DND-41 (cell line): ENCODE data around the gene PPP3CA.

ENCODE experiments used
- ATAC-seq: fragments of 200-7000 bp; cut with Tn5 transposase; 3 replicates; pipeline ENCODE4 v1.9.1; 2021; ENCODE audit warnings: low read depth; ENCODE audit not compliant: insufficient read depth
- DNase-seq: peaks from one replicate; pipeline ENCODE4 v3.0.0-alpha.2; 2020
- H2AFZ ChIP-seq: 2 replicates; pipeline ENCODE4 v1.6.0; 2012; ENCODE audit warnings: low read depth, low read length
- H3K27ac ChIP-seq: 2 replicates; pipeline ENCODE4 v1.5.1; 2012; ENCODE audit warnings: low read length, inconsistent platforms
- H3K27me3 ChIP-seq: fragments of 200-600 bp; sonication (generic); 2 replicates; pipeline ENCODE4 v1.6.0; 2012; ENCODE audit warnings: low read length, mild to moderate bottlenecking, inconsistent platforms; ENCODE audit not compliant: insufficient read depth, poor library complexity
- H3K36me3 ChIP-seq: 2 replicates; pipeline ENCODE4 v1.5.1; 2012; ENCODE audit warnings: low read length, inconsistent platforms; ENCODE audit not compliant: insufficient read depth
- H3K4me1 ChIP-seq: 2 replicates; pipeline ENCODE4 v1.5.1; 2012; ENCODE audit warnings: mild to moderate bottlenecking, low read length; ENCODE audit not compliant: insufficient read depth
- H3K4me2 ChIP-seq: 2 replicates; pipeline ENCODE4 v1.6.0; 2012; ENCODE audit warnings: mild to moderate bottlenecking, moderate library complexity, low read length, inconsistent platforms; ENCODE audit not compliant: insufficient read depth
- H3K4me3 ChIP-seq, 2 experiments: fragments of 200-600 bp in 1 of 2; shearing (Covaris generic) in 1 of 2; 2 replicates each; pipeline ENCODE4 v1.5.1; 2012 to 2016; ENCODE audit warnings: inconsistent platforms in 2 of 2, low read length in 2 of 2, mild to moderate bottlenecking in 2 of 2, low read depth in 1 of 2, moderate library complexity in 1 of 2
- H3K79me2 ChIP-seq: 2 replicates; pipeline ENCODE4 v1.6.0; 2012; ENCODE audit warnings: low read length, inconsistent platforms; ENCODE audit not compliant: insufficient read depth
- H3K9ac ChIP-seq: 2 replicates; pipeline ENCODE4 v1.6.0; 2012; ENCODE audit warnings: low read depth, mild to moderate bottlenecking, inconsistent platforms, low read length, moderate library complexity
- H3K9me3 ChIP-seq: 2 replicates; pipeline ENCODE4 v1.5.1; 2012; ENCODE audit warnings: low read length, moderate library complexity, mild to moderate bottlenecking, inconsistent platforms; ENCODE audit not compliant: insufficient read depth, severe bottlenecking
- H4K20me1 ChIP-seq: 2 replicates; pipeline ENCODE4 v1.6.0; 2012; ENCODE audit warnings: low read length; ENCODE audit not compliant: insufficient read depth
- CTCF ChIP-seq: IDR thresholded peaks from 2 replicates; pipeline ENCODE4 v1.5.1; 2012; ENCODE audit warnings: borderline replicate concordance, low read length, moderate library complexity, mild to moderate bottlenecking; ENCODE audit not compliant: poor library complexity, severe bottlenecking; ENCODE audit errors: extremely low read depth
- EZH2 ChIP-seq: IDR thresholded peaks from 3 replicates; pipeline ENCODE4 v1.6.1; 2012; ENCODE audit warnings: borderline replicate concordance, low read depth, mild to moderate bottlenecking, moderate library complexity, low read length, inconsistent platforms; ENCODE audit not compliant: severe bottlenecking

The PPP3CA gene

GRCh38 chr4:101331017-101331416, 16.3 kb downstream of the PPP3CA start:
- Histone ChIP-seq H3K4me2 (no peak overlapping the region), H3K4me1 (peaks cover 24% of the 10 kb centered on the region), H3K9me3 (no peaks in the 10 kb centered on the region), H2AFZ (no peak overlapping the region), H3K4me3 (no peak overlapping the region), H3K27me3 (no peaks in the 10 kb centered on the region), H3K36me3 (no peaks in the 10 kb centered on the region), H3K9ac (no peak overlapping the region), H3K79me2 (peaks cover 56% of the 10 kb centered on the region), H3K27ac (no peak overlapping the region), H4K20me1 (peaks cover 39% of the 10 kb centered on the region)
- DNase-seq (no peak), ATAC-seq (no peak)
- TF ChIP-seq CTCF (no peak), EZH2 (no peak)

- Histone ChIP-seq H3K27me3 (no peaks in the 10 kb centered on the region), H4K20me1 (peaks cover 36% of the 10 kb centered on the region), H3K4me1 (peaks cover 24% of the 10 kb centered on the region), H3K4me3 (no peak overlapping the region), H2AFZ (no peak overlapping the region), H3K36me3 (no peaks in the 10 kb centered on the region), H3K4me2 (no peak overlapping the region), H3K9me3 (no peaks in the 10 kb centered on the region), H3K79me2 (peaks cover 49% of the 10 kb centered on the region), H3K9ac (no peak overlapping the region), H3K27ac (no peak overlapping the region)
- ATAC-seq = no peak
- DNase-seq = no peak
- TF ChIP-seq CTCF (no peak), EZH2 (no peak)
Observed at GRCh38 chr4:101329592-101329991, 17.7 kb downstream of the PPP3CA start.

GRCh38 chr4:101328063-101328602, 19.2 kb downstream of the PPP3CA start:
- Histone ChIP-seq H3K36me3 (no peaks in the 10 kb centered on the region), H4K20me1 (peaks cover 34% of the 10 kb centered on the region; the same call in 1 of the 2 replicates), H3K27me3 (no peaks in the 10 kb centered on the region), H3K9me3 (no peaks in the 10 kb centered on the region), H3K4me3 (peak overlapping the region in 1 of 2 experiments; percentile 24; a peak in 1 of 4 replicates), H3K27ac (peak overlapping the region; percentile 36; the same call in 1 of the 2 replicates), H3K4me2 (peak overlapping the region; percentile 59; the same call in 1 of the 2 replicates), H2AFZ (no peak overlapping the region), H3K79me2 (peaks cover 47% of the 10 kb centered on the region), H3K9ac (0 out of 2 replicates have a peak overlapping the region, but pooled peaks have one; percentile 6), H3K4me1 (peaks cover 24% of the 10 kb centered on the region)
- TF ChIP-seq CTCF = no peak
- no peak for TF ChIP-seq EZH2
- DNase-seq (no peak), ATAC-seq (peak; percentile 97)
